NCI-H2107 treated with DMSO at 0.1 percent for 48 hours (cell line): ENCODE data around the gene DAPK1.

Experiments
- DNase-seq: peaks from one replicate; lab custom pipeline; 2025; ENCODE audit not compliant: unreplicated experiment; lab: John Stamatoyannopoulos, UW

The DAPK1 gene

DNA sequence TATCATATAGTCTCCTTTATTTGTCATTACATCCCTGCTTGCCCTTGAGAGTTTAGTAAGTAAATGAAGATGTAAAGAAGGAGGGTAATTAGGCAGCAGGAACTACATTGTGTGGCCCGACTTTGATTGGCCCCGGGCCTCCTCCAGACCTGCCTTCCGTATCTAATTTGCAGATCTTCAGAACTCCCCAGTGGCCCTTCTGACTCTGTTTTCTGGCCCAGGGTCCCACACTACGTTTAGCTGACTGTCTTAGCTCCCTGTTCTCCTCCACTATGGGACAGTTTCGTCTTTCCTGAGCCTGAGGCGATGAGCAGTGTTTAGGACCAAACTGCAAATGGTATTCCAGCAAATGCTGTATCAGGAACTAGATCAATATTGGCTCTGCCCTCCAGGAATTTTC is 206.7 kb downstream of the DAPK1 start:
- DNase-seq, result no peak

GRCh38 chr9:87706066-87706739 is 208.5 kb downstream of the DAPK1 start:
- DNase-seq, result no peak

DNA sequence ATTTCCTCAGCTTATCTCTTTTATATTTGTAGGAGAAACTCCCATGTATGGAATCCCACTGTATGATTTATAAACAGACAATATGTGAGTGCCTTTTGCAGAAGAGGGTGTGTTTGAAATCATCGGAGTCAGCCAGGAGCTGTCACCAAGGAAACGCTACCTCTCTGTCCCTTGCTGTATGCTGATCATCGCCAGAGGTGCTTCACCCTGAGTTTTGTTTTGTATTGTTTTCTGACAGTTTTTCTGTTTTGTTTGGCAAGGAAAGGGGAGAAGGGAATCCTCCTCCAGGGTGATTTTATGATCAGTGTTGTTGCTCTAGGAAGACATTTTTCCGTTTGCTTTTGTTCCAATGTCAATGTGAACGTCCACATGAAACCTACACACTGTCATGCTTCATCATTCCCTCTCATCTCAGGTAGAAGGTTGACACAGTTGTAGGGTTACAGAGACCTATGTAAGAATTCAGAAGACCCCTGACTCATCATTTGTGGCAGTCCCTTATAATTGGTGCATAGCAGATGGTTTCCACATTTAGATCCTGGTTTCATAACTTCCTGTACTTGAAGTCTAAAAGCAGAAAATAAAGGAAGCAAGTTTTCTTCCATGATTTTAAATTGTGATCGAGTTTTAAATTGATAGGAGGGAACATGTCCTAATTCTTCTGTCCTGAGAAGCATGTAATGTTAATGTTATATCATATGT is 210.3 kb downstream of the DAPK1 start:
- no peak for DNase-seq

GRCh38 chr9:87708546-87708945 is 210.9 kb downstream of the DAPK1 start:
- DNase-seq, result no peak

DNA sequence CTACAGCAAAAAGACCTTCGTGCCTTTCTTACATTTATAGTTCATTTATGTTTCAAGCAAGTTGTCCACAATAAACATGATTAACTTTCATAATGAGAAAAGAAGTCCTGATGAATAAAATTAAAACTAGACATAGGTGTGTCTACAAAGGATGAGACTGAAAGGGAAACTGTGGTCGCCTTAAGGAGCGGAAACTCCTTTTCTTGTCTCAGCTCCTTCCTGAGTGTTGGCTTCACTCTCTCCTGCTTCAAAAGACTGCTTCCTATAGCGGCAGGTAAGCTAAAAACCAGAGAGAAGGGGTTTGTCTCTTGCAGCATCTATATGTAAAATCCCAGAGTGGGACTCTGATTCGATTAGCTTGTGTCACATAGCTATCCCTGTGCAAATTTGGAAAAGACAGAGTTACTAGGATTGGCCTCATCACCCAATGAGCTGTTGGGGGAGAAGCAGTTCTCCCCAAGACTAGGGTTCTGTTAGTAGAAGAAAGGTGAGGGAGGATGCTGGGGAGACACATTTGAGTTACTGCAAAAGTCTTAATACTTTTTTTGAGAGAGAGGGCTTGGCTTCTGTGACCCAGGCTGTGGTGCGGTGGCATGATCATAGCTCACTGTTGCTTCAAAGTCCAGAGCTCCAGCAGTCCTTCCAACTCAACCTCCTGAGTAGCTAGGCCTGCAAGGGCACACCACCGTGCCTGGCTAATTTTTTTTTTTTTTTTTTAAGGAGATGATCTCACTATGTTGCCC is 211.5 kb downstream of the DAPK1 start:
- DNase-seq, result no peak

GRCh38 chr9:87710443-87710842 is 212.8 kb downstream of the DAPK1 start:
- no peak for DNase-seq

DNA sequence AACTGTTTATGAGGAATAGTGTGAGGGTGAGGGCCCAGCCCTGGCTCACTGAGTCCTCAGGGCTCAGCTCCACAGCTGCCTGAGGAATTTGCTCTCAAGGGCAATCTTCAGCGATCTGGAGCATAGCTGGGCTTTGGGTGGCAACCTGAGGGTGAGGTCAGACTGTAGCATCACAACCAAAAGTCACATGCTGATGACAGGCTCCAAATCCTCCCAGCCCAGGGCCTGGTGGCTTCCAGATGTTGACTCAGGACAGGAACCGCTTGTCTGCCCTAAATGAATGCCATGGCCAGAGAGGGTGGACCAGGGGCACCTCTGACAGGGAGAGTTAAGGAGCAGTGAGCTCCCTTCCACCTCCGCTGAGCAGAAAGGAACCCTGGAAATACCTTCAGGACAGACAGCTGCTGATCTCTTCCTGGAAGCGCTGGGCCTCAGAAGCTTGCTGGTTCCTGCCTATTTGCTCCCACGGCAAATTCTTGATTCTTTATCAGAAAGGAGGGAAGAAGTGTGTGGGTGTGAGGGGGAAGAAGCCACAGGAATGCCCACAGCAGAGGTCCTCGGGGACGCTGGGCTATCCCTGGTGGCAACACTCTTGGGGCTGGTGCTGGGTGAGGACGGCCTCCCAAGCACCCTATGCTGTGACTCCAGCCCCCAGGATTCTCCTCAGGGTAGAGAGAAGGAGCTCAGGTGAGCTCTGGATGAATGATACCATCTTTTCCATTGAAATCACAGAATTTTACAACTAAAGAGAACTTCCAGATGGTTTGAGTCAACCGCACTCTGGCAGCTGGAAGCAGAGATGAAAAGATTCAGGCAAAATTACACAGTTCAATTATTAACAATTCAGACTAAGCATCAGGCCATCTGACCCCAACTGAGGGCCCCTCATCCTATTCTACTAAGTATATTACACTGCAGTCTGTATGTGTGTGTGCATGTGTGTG is 214.5 kb downstream of the DAPK1 start:
- no peak for DNase-seq

GRCh38 chr9:87712801-87713277 is 215.2 kb downstream of the DAPK1 start:
- no peak for DNase-seq

DNA sequence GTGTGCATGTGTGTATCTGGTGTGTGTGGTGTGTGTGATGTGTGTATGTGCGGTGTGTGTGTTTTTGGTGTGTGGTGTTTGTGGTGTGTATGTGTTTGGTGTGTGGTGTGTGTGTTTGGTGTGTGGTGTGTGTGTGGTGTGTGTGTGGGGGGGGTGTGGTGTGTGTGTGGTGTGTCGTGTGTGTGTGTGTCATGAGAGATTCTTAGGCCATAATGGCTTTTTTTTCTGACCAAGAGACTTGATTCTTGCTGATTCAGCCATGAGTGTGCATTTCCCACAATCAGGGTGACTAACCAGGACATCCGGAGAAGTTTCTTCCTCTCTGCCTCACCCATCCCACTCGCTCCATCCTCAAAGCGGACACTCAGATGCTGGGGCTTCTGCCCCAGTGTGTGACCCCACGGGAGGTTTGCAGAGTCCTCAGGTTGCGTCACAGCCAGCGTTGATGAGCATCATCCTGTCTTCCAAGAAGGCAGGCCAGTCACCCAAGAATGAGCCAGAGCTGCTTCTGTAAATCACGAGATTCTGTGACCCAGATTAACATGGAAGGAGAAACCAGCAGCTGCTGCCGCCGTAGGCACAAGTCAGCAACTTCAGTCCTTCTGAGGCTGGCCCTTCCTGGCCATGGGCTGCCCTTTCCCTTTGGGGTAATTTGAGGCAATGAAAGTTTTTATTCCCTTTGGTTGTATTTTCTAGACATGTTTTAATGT is 215.8 kb downstream of the DAPK1 start:
- DNase-seq, result no peak

GRCh38 chr9:87713988-87714330 is 216.3 kb downstream of the DAPK1 start:
- DNase-seq, result no peak

DNA sequence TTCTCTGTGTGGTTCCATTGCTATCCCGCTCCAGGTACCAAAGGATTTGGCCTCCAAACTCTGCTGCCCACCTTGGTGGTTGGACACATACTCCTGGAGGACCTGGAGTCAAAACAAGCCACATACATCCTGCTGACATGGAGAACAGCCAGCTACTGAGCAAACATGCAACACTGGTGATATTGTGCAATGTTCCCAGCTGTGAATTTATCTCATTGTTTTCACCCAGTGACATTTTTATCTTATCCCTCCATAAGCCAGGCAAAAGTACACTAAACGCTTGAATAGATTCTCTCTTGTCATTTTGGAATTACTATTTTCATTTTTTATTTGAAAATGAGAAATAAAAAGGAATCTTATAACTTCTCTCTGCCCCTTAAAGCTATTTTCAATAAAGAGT is 217.2 kb downstream of the DAPK1 start:
- DNase-seq, result no peak

- no peak for DNase-seq
Measured at GRCh38 chr9:87716141-87716540, 218.5 kb downstream of the DAPK1 start.

DNA sequence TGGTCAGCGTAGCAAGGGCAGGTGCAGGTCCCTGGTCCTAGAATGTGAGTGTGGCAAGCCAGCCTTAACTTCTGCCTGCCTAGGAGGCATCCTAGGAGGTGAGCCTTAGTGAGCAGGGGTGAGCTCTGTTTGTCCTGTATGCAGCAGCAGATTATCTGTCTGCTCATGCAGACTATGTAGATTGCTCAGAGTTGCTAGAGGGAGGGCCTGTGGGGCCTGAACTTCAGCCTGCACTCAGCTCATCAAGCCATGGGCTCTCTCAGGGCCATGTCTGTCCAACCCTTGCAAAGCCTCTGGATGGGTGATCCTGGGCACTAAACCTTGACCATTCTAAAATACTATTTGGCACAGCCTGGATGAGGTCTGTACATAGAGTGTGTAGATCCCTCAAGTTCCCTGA is 219.8 kb downstream of the DAPK1 start:
- DNase-seq, result no peak

- DNase-seq, result no peak
Measured at GRCh38 chr9:87718231-87718630, 220.6 kb downstream of the DAPK1 start.

GRCh38 chr9:87718852-87719612 is 221.4 kb downstream of the DAPK1 start:
- no peak for DNase-seq

GRCh38 chr9:87720173-87720572 is 222.5 kb downstream of the DAPK1 start:
- DNase-seq, result no peak

DNA sequence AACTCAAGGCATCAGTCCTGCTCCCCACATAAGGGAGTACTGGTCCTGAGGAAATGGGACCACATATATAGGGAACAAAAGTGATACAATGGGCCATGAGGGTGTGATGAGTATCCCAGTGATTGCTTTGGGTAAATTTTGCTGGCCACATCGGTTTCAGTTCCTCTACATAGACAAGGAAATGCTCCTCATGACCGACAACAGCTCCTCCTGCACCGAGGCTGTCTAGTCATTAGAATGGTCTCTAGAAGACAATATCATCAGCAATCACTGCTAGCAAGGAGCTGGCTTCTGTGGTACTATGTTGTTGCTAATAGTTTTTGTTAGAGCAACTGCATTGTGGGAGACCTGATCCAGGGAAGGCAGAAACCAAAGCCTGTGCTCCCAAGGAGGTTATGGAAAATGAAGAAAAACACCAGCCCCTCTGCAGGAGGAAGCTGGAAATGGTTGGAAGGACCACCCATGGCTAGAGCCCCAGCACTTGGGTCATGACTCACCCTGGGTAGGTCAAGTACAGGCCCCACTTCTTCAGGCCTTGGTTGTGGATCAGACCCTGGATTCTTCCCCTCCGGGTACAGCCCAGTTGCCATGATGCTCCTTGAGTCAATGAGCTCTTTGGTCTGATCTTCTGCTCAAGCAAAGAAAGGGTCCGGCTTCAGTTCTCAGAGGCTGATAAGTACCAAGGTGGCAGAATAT is 224.9 kb downstream of the DAPK1 start:
- no peak for DNase-seq

DNA sequence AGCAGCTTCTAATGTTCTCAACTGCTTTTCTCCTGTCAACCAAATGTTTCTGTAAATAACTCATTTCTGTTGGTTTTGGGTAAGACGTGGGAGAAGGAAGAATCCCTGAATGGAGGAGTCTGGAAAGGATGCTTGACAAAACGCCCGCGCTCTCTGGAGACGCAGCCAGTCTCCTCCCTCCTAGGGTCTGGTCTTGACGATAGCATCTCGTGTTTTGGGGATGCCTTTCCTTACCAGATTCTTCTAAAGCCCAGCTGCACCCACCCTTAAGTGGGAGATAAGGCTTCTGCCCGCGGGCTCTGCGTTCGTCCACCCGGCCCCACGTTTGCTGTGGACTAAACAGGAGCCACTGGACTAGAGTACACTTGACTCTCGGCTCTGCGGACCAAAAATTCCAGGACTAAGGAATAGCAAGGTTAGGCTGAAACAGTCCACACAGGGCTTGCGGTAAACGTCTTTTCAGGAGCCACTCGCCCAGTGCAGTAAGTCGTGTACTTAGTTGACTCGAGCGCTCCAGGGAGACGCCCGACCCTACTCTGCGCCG is 227.8 kb downstream of the DAPK1 start:
- no peak for DNase-seq
